ENCODE results near the gene CAMK2G.
"Not testable (repeated sequence)": the region's sequence is repeated elsewhere in the genome, so short reads cannot be mapped to it uniquely, and the experiment has no call there.

Gene CAMK2G

DNA sequence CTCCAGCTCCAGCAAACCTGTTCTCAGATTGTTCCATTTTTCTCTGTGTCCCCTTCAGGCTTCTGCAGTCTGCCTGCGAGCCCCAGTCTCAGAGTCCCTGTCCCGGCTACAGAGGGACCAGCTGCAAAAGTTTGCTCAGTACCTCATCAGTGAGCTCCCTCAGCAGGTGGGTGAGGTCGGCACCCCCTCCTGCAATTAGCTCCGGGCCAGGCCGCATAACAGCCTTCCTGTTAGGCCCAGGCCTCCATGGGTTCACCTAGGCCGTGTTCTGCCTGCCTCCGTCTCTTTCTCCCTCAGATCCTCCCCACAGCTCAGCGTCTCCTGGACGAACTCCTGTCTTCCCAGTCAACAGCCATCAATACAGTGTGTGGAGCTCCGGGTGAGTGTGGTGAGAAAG is 84.7 kb downstream of the CAMK2G start:
- Histone ChIP-seq H3K27ac (ENCODE audit: low read length) (no peak overlapping the region), H3K9me3 (ENCODE audit: control insufficient read depth in 2 of 2, low read length in 2 of 2) (no peaks in the 10 kb centered on the region), H3K27me3 (ENCODE audit: control insufficient read depth in 1 of 2, insufficient read depth in 2 of 2, low read length in 2 of 2) (no peaks in the 10 kb centered on the region), H3K4me1 (ENCODE audit: control insufficient read depth, insufficient read depth, low read length) (peaks cover 26% of the 10 kb centered on the region), H3K9ac (ENCODE audit: low read length in 2 of 2) (no peak overlapping the region), H3K4me3 (ENCODE audit: low read length in 2 of 2) (no peak overlapping the region), H3K36me3 (ENCODE audit: control insufficient read depth in 2 of 2, insufficient read depth in 2 of 2, low read length in 2 of 2) (peaks cover 54 to 55% of the 10 kb centered on the region in 2 donors)

DNA sequence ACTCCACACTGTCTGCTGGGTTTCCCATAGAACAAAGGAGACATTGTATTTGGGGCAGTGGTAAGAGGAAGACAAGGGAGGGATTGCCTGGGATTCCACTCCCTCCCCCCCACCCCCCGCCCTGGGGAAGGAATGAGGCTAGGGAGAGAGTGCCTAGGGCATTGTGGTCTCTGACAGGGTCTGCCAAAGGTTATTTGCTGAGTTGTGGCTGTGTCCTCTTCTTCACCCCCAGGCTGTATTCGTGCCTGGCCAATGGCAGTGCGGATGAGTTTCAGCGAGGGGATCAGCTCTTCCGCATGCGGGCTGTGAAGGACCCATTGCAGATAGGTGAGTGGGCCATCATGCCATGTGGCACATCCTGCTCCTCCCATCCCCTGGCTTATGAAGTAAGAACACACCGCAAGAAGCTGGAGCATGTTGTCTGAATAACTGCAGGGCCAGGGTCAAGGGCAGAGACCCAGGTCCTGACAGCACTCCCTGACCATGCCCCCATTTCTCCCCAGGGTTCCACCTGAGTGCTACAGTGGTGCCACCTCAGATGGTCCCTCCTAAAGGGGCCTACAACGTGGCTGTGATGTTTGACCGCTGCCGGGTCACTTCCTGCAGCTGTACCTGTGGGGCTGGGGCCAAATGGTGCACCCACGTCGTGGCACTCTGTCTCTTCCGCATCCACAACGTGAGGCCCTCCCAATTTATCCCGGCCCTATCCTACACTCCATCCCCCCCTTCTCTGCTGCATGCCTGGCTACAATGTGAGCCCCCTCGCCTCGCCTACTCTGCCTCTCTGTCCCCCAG is 85.3 kb downstream of the CAMK2G start:
- H3K4me1 ChIP-seq (ENCODE audit: control insufficient read depth, insufficient read depth, low read length) = peaks cover 26% of the 10 kb centered on the region
- H3K27me3 ChIP-seq (ENCODE audit: control insufficient read depth in 1 of 2, insufficient read depth in 2 of 2, low read length in 2 of 2) = no peaks in the 10 kb centered on the region
- H3K4me3 ChIP-seq (ENCODE audit: low read length in 2 of 2) = no peak overlapping the region
- H3K36me3 ChIP-seq (ENCODE audit: control insufficient read depth in 2 of 2, insufficient read depth in 2 of 2, low read length in 2 of 2) = peaks cover 48 to 49% of the 10 kb centered on the region in 2 donors
- H3K27ac ChIP-seq (ENCODE audit: low read length) = no peak overlapping the region
- H3K9me3 ChIP-seq (ENCODE audit: control insufficient read depth in 2 of 2, low read length in 2 of 2) = no peaks in the 10 kb centered on the region
- H3K9ac ChIP-seq (ENCODE audit: low read length in 2 of 2) = no peak overlapping the region

DNA sequence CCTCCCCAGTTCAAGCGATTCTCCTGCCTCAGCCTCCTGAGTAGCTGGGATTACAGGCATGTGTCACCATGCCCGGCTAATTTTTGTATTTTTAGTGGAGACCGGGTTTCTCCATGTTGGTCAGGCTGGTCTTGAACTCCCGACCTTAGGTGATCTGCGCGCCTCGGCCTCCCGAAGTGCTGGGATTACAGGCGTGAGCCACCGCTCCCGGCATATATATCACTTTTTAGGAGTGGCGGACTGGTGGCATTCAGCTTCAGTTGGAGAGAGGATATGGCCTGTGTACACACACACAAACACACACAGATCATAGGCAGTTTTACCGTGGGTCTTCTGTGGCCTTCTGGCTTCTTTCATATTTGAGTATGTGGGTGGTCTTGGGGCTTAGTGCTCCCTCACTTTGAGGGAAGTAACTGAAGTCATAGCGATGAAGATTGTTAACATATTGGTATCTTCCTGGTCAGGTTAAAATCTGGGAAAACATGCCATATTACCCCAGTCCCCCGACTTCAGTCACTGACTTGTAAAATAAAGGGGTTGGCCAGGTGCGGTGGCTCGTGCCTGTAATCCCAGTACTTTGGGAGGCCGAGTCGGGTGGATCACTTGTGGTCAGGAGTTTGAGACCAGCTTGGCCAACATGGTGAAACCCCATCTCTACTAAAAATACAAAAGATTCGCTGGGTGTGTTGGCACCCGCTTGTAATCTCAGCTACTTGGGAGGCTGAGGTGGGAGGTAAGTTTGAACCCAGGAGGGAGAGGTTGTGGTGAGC is 87.1 kb downstream of the CAMK2G start:
- Histone ChIP-seq H3K4me1 (ENCODE audit: control insufficient read depth, insufficient read depth, low read length) (peaks cover 34% of the 10 kb centered on the region), H3K9ac (ENCODE audit: low read length in 2 of 2) (peak overlapping the region in 1 of 2 donors; percentile 51), H3K36me3 (ENCODE audit: control insufficient read depth in 2 of 2, insufficient read depth in 2 of 2, low read length in 2 of 2) (peaks cover 30 to 31% of the 10 kb centered on the region in 2 donors), H3K4me3 (ENCODE audit: low read length in 2 of 2) (peak overlapping the region in 1 of 2 donors; percentile 49)
- H3K27me3 ChIP-seq (ENCODE audit: control insufficient read depth in 1 of 2, insufficient read depth in 2 of 2, low read length in 2 of 2); H3K27ac ChIP-seq (ENCODE audit: low read length); H3K9me3 ChIP-seq (ENCODE audit: control insufficient read depth in 2 of 2, low read length in 2 of 2): not testable (repeated sequence)

DNA sequence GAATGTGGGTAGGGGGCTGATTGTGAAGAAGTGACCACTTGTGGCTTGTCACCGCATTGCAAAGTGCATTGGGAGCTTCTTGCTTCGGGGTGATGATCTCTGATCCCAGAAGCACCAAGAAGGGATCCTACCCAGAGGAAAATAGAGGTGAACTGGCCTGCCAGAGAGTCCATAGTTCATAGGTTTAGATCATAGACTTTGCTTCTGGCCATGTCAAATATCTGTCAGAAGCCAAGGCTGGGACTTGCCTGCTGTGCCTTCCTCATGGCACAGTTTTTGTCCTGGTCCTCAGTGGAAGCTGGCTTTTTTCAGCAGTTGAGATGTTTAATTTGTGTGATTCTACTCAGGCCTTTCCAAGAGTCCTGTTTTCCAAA is 87.9 kb downstream of the CAMK2G start:
- H3K4me1 ChIP-seq (ENCODE audit: control insufficient read depth, insufficient read depth, low read length) = peaks cover 36% of the 10 kb centered on the region
- peak overlapping the region; percentile 78 to 95 for H3K9ac ChIP-seq (ENCODE audit: low read length in 2 of 2)
- H3K9me3 ChIP-seq (ENCODE audit: control insufficient read depth in 2 of 2, low read length in 2 of 2) = no peaks in the 10 kb centered on the region
- peak overlapping the region; percentile 76 for H3K27ac ChIP-seq (ENCODE audit: low read length)
- H3K27me3 ChIP-seq (ENCODE audit: control insufficient read depth in 1 of 2, insufficient read depth in 2 of 2, low read length in 2 of 2) = no peaks in the 10 kb centered on the region
- peaks cover 23 to 24% of the 10 kb centered on the region in 2 donors for H3K36me3 ChIP-seq (ENCODE audit: control insufficient read depth in 2 of 2, insufficient read depth in 2 of 2, low read length in 2 of 2)
- H3K4me3 ChIP-seq (ENCODE audit: low read length in 2 of 2) = peak overlapping the region; percentile 85 to 96

GRCh38 chr10:73785721-73786511 is 88.4 kb downstream of the CAMK2G start:
- Histone ChIP-seq H3K9me3 (ENCODE audit: control insufficient read depth in 2 of 2, low read length in 2 of 2) (no peaks in the 10 kb centered on the region), H3K27me3 (ENCODE audit: control insufficient read depth in 1 of 2, insufficient read depth in 2 of 2, low read length in 2 of 2) (no peaks in the 10 kb centered on the region), H3K27ac (ENCODE audit: low read length) (peak overlapping the region; percentile 76), H3K4me1 (ENCODE audit: control insufficient read depth, insufficient read depth, low read length) (peaks cover 40% of the 10 kb centered on the region), H3K4me3 (ENCODE audit: low read length in 2 of 2) (peak overlapping the region; percentile 85 to 96), H3K9ac (ENCODE audit: low read length in 2 of 2) (peak overlapping the region; percentile 78 to 95), H3K36me3 (ENCODE audit: control insufficient read depth in 2 of 2, insufficient read depth in 2 of 2, low read length in 2 of 2) (peaks cover 17 to 18% of the 10 kb centered on the region in 2 donors)

DNA sequence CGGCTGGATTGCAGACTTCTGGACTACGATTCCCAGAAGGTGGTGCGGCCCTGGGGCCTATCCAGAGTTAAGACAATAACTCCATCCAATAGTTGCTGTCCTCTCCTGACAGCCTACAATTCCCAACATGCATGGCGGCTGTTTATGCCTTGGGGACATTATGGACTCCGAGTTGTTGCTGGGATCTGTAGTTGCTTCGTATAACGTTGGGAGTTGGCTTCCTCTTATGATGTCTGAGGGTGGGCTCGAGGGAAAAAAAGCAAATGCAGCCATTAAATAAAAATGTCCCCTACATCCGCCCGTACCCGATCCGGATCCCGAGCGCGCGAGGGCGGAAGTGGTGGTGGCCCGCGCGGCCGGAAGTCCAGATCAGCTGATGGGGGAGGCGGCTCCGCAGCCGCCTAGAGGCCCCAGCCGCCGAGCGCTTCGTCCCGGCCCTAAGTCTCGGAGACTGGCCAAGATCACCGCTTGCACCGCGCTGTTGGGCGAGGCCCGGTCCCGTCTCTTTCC is 89.1 kb downstream of the CAMK2G start, which contains the start of gene ZSWIM8:
ZSWIM8 (plus strand) TSS at position 396 of the 510 bp plus-strand sequence. CDS start 273 bp downstream, outside the sequence.
- Histone ChIP-seq H3K27me3 (ENCODE audit: control insufficient read depth in 1 of 2, insufficient read depth in 2 of 2, low read length in 2 of 2) (no peaks in the 10 kb centered on the region), H3K9me3 (ENCODE audit: control insufficient read depth in 2 of 2, low read length in 2 of 2) (no peaks in the 10 kb centered on the region), H3K27ac (ENCODE audit: low read length) (peak within 1 kb of the TSS; percentile 76), H3K4me3 (ENCODE audit: low read length in 2 of 2) (peak within 1 kb of the TSS; percentile 85 to 96), H3K9ac (ENCODE audit: low read length in 2 of 2) (peak within 1 kb of the TSS; percentile 78 to 95), H3K36me3 (ENCODE audit: control insufficient read depth in 2 of 2, insufficient read depth in 2 of 2, low read length in 2 of 2) (peaks cover 14% of the 10 kb centered on the region in 2 donors), H3K4me1 (ENCODE audit: control insufficient read depth, insufficient read depth, low read length) (peaks cover 47% of the 10 kb centered on the region)

DNA sequence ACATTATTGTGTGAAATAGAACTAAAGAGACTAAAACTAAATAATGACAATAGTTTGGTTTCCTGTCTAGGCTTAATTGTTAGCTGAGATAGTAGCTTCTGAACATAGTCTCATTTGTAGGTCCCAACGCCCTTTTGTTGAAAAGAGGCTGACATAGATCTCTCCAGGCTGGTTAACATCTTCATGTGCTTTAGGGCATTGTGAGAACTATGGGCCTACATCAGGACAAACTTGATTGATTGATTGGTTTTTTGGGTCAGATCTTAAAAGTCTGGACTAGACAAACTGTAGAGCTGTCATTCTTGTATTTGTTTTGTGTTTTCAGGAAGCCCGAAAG is 91.6 kb downstream of the CAMK2G start:
- Histone ChIP-seq H3K27me3 (ENCODE audit: control insufficient read depth in 1 of 2, insufficient read depth in 2 of 2, low read length in 2 of 2) (no peaks in the 10 kb centered on the region), H3K4me3 (ENCODE audit: low read length in 2 of 2) (peak overlapping the region; percentile 89 to 90), H3K36me3 (ENCODE audit: control insufficient read depth in 2 of 2, insufficient read depth in 2 of 2, low read length in 2 of 2) (peaks cover 3 to 4% of the 10 kb centered on the region in 2 donors), H3K9ac (ENCODE audit: low read length in 2 of 2) (peak overlapping the region; percentile 86 to 91), H3K4me1 (ENCODE audit: control insufficient read depth, insufficient read depth, low read length) (peaks cover 39% of the 10 kb centered on the region), H3K27ac (ENCODE audit: low read length) (peak overlapping the region; percentile 85), H3K9me3 (ENCODE audit: control insufficient read depth in 2 of 2, low read length in 2 of 2) (no peaks in the 10 kb centered on the region)

GRCh38 chr10:73781879-73782748 is 92.2 kb downstream of the CAMK2G start, which contains the start of gene CHCHD1:
CHCHD1 (plus strand) TSS chr10:73782048; CDS start chr10:73782076, 28 bp downstream.
- Histone ChIP-seq H3K36me3 (ENCODE audit: control insufficient read depth in 2 of 2, insufficient read depth in 2 of 2, low read length in 2 of 2) (peaks cover 3 to 4% of the 10 kb centered on the region in 2 donors), H3K27ac (ENCODE audit: low read length) (peak within 1 kb of the TSS; percentile 85), H3K27me3 (ENCODE audit: control insufficient read depth in 1 of 2, insufficient read depth in 2 of 2, low read length in 2 of 2) (no peaks in the 10 kb centered on the region), H3K9me3 (ENCODE audit: control insufficient read depth in 2 of 2, low read length in 2 of 2) (no peaks in the 10 kb centered on the region), H3K4me3 (ENCODE audit: low read length in 2 of 2) (peak within 1 kb of the TSS; percentile 89 to 90), H3K9ac (ENCODE audit: low read length in 2 of 2) (peak within 1 kb of the TSS; percentile 86 to 91), H3K4me1 (ENCODE audit: control insufficient read depth, insufficient read depth, low read length) (peaks cover 34% of the 10 kb centered on the region)

- Histone ChIP-seq H3K4me1 (ENCODE audit: control insufficient read depth, insufficient read depth, low read length) (peaks cover 29% of the 10 kb centered on the region), H3K27me3 (ENCODE audit: control insufficient read depth in 1 of 2, insufficient read depth in 2 of 2, low read length in 2 of 2) (no peaks in the 10 kb centered on the region), H3K9me3 (ENCODE audit: control insufficient read depth in 2 of 2, low read length in 2 of 2) (no peaks in the 10 kb centered on the region), H3K4me3 (ENCODE audit: low read length in 2 of 2) (peak overlapping the region; percentile 89 to 90), H3K36me3 (ENCODE audit: control insufficient read depth in 2 of 2, insufficient read depth in 2 of 2, low read length in 2 of 2) (peaks cover 5 to 7% of the 10 kb centered on the region in 2 donors), H3K9ac (ENCODE audit: low read length in 2 of 2) (peak overlapping the region; percentile 86 to 91), H3K27ac (ENCODE audit: low read length) (peak overlapping the region; percentile 85)
These were observed 92.8 kb downstream of the CAMK2G start for GRCh38 chr10:73781548-73781878.

All from stomach smooth muscle (tissue), 2 donors.